ENCODE measurements around the gene KEL. TPM values are rescaled to one million over a fixed set of nuclear protein-coding genes. Genes with fewer than 3 reads are reported as not detected.

The KEL gene
- total and polyA plus RNA-seq, 8 donors = 0.23 to 3.1 (median 0.31) TPM; not detected in 3

DNA sequence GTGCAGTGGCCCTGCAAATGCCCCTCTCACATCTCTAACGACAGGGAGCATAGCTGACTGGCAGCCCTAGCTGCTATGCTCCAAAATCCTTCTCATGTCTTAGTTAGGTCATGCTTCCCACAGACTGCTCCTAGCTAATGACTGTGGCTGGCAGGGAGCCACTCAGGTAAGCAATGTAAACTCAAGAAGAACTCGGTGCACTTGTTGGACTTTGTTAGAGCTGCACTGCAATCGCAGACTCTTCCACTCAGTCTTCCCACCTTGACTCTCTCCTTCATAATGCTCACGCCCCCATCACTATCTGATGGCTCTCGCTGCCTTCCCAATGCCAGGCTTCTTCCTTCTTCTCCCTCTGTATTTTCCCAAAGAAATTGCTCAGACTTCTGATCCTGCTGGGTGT is 40.7 kb upstream of the KEL start:
- TF ChIP-seq, protein P1, sequence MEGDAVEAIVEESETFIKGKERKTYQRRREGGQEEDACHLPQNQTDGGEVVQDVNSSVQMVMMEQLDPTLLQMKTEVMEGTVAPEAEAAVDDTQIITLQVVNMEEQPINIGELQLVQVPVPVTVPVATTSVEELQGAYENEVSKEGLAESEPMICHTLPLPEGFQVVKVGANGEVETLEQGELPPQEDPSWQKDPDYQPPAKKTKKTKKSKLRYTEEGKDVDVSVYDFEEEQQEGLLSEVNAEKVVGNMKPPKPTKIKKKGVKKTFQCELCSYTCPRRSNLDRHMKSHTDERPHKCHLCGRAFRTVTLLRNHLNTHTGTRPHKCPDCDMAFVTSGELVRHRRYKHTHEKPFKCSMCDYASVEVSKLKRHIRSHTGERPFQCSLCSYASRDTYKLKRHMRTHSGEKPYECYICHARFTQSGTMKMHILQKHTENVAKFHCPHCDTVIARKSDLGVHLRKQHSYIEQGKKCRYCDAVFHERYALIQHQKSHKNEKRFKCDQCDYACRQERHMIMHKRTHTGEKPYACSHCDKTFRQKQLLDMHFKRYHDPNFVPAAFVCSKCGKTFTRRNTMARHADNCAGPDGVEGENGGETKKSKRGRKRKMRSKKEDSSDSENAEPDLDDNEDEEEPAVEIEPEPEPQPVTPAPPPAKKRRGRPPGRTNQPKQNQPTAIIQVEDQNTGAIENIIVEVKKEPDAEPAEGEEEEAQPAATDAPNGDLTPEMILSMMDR (IDR thresholded peaks at IDR 0.05) = no peak
- ATAC-seq = peak; percentile 72 to 87 (median 80)
- peak in 4 of 6 donors; percentile 37 to 57 (median 46) for DNase-seq
- H3K4me3 ChIP-seq = peak overlapping the region in 2 of 4 donors; percentile 19 to 31
- no peak for FAIRE-seq
- intact Hi-C loops (cut with DNase I) = loop anchor here in 2 of 3 donors (5.0 to 10.0 kb wide), 2 partner anchors 126 to 128 kb away; no protein-coding TSS in a partner anchor
- no peaks in the 10 kb centered on the region for H3K36me3 ChIP-seq
- H3K4me1 ChIP-seq = no peaks in the 10 kb centered on the region
- H3K27me3 ChIP-seq = no peaks in the 10 kb centered on the region
- WGBS, 2 donors = 40 to 41% methylated on average over 5 of the region's 5 CpGs
- H3K9me3 ChIP-seq = no peaks in the 10 kb centered on the region
- no peak overlapping the region for H3K27ac ChIP-seq

GRCh38 chr7:143002106-143002505 is 39.9 kb upstream of the KEL start:
- no peaks in the 10 kb centered on the region for H3K9me3 ChIP-seq
- H3K4me3 ChIP-seq = no peak overlapping the region
- WGBS, 2 donors = 42 to 54% methylated on average over 3 of the region's 3 CpGs
- TF ChIP-seq, protein P1 (IDR thresholded peaks at IDR 0.05) = no peak
- H3K27me3 ChIP-seq = no peaks in the 10 kb centered on the region
- FAIRE-seq (no peak), DNase-seq (no peak), ATAC-seq (peak in 2 of 4 donors; percentile 40 to 42)
- no peaks in the 10 kb centered on the region for H3K4me1 ChIP-seq
- no peaks in the 10 kb centered on the region for H3K36me3 ChIP-seq
- no peak overlapping the region for H3K27ac ChIP-seq
- intact Hi-C loops (cut with DNase I) = loop anchor here in 2 of 3 donors (5.0 to 10.0 kb wide), 2 partner anchors 125 to 127 kb away; no protein-coding TSS in a partner anchor

- H3K27me3 ChIP-seq = no peaks in the 10 kb centered on the region
- H3K4me3 ChIP-seq = no peak overlapping the region
- 90 to 92% methylated on average over 2 of the region's 2 CpGs for WGBS, 2 donors
- FAIRE-seq (no peak), ATAC-seq (no peak), DNase-seq (no peak)
- H3K9me3 ChIP-seq = no peaks in the 10 kb centered on the region
- H3K4me1 ChIP-seq = no peaks in the 10 kb centered on the region
- intact Hi-C loops (cut with DNase I) = loop anchor here in 2 of 3 donors (5.0 to 10.0 kb wide), 2 partner anchors 123 to 126 kb away; no protein-coding TSS in a partner anchor
- H3K36me3 ChIP-seq = no peaks in the 10 kb centered on the region
- no peak overlapping the region for H3K27ac ChIP-seq
- TF ChIP-seq, protein P1 (IDR thresholded peaks at IDR 0.05) = no peak
Measured at GRCh38 chr7:143000648-143001047, 38.5 kb upstream of the KEL start.

DNA sequence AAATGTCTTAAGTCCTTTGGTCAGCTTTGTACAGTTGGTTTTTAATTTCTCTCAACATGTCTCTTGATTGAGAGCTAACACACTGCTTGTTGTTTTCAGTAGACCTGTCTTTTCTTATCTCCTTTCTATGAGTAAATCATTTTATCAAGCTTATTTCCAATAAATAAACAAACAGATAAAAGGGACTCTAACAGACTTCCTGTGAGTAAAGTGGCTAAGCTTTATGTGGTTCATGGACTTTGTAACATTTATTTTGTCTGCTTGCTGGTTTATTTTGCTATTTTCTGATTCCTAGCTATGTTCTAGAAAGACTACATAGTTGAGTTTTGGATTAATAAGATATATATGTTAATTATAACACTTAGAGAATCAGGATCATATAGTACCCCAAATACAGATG is 37.6 kb upstream of the KEL start:
- Histone ChIP-seq H3K4me1 (no peaks in the 10 kb centered on the region), H3K36me3 (no peaks in the 10 kb centered on the region), H3K27ac (no peak overlapping the region), H3K4me3 (no peak overlapping the region), H3K27me3 (no peaks in the 10 kb centered on the region), H3K9me3 (no peaks in the 10 kb centered on the region)
- no peak for ATAC-seq
- DNase-seq = no peak
- intact Hi-C loops (cut with DNase I) = loop anchor here in 2 of 3 donors (5.0 to 10.0 kb wide), 2 partner anchors 122 to 125 kb away; no protein-coding TSS in a partner anchor
- TF ChIP-seq, protein P1 (IDR thresholded peaks at IDR 0.05) = no peak
- no peak for FAIRE-seq

- TF ChIP-seq, protein P1 (IDR thresholded peaks at IDR 0.05) = no peak
- WGBS, 2 donors = 71 to 75% methylated on average over 6 of the region's 6 CpGs
- ATAC-seq = no peak
- Histone ChIP-seq H3K4me3 (no peak overlapping the region), H3K27ac (no peak overlapping the region), H3K27me3 (no peaks in the 10 kb centered on the region), H3K36me3 (no peaks in the 10 kb centered on the region), H3K9me3 (no peaks in the 10 kb centered on the region), H3K4me1 (no peaks in the 10 kb centered on the region)
- no peak for FAIRE-seq
- DNase-seq = no peak
- intact Hi-C loops (cut with DNase I) = no loop called here
Measured at GRCh38 chr7:142998966-142999365, 36.8 kb upstream of the KEL start.

All from pancreas (tissue), 10 donors.